Measurements from ENCODE around the gene TC2N. TPM values are rescaled to one million over a fixed set of nuclear protein-coding genes. Genes with fewer than 3 reads are reported as not detected.

TC2N gene
- total and polyA plus RNA-seq, 2 donors (not counting 1 experiment from before 2014, with no cell fraction given) = 3.7 to 10.4 TPM

DNA sequence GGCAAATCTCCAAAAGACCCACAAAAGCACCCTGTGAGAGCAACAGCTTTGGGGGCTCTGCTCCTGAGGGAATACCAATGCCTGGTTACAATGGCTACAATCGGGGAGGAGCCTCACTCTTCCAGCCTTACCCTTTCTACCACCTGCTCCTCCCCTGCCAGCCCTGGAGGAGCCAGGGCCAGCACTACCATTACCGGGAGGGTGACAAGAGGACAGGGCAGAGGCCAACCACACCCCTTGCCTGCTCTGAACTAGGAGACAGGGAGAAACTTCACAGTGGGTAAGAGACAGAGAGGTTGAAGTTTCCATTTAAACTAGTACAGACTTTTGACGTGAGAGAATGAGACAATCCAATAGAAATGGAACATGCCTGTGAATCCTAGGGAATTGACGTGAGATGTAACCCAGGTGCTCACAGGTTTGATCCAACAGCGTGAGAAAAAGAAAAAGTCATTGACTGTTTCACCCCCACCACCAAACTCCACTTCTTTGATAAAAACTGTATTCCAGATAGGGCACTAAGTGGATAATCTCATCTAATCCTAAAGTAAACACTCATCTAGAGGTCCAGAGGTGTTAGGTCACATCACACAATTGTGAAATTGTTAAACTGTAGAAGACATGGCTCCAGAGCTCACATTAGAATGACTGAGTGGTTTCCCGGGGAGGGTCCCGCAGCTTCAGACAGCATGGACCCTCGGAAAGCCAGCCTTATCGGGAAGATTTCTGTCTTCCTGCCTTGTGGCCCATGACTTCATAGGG, 8.4 kb upstream of the TC2N start:
- TF ChIP-seq EZH2 (IDR thresholded peaks at IDR 0.05; ENCODE audit: borderline replicate concordance, insufficient read depth, low read depth, low read length, poor library complexity, severe bottlenecking) = no peak
- TF ChIP-seq, protein P1, sequence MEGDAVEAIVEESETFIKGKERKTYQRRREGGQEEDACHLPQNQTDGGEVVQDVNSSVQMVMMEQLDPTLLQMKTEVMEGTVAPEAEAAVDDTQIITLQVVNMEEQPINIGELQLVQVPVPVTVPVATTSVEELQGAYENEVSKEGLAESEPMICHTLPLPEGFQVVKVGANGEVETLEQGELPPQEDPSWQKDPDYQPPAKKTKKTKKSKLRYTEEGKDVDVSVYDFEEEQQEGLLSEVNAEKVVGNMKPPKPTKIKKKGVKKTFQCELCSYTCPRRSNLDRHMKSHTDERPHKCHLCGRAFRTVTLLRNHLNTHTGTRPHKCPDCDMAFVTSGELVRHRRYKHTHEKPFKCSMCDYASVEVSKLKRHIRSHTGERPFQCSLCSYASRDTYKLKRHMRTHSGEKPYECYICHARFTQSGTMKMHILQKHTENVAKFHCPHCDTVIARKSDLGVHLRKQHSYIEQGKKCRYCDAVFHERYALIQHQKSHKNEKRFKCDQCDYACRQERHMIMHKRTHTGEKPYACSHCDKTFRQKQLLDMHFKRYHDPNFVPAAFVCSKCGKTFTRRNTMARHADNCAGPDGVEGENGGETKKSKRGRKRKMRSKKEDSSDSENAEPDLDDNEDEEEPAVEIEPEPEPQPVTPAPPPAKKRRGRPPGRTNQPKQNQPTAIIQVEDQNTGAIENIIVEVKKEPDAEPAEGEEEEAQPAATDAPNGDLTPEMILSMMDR (IDR thresholded peaks at IDR 0.05) = no peak
- intact Hi-C loops (cut with micrococcal nuclease) = no loop called here
- Histone ChIP-seq H3K27ac (ENCODE audit: low read length in 2 of 2) (no peak overlapping the region), H4K20me1 (ENCODE audit: control insufficient read depth, insufficient read depth, low read length, poor library complexity, severe bottlenecking) (no peaks in the 10 kb centered on the region), H3K4me2 (replicated peaks; ENCODE audit: low read depth, low read length, poor library complexity, severe bottlenecking) (no peak overlapping the region), H3K4me3 (ENCODE audit: control extremely low read depth in 1 of 5, extremely low read depth in 1 of 5, insufficient read depth in 1 of 5, low read depth in 2 of 5, low read length in 4 of 5) (no peak overlapping the region), H2AFZ (ENCODE audit: insufficient read depth, low read depth, low read length, poor library complexity, severe bottlenecking) (no peak overlapping the region), H3K36me3 (replicated peaks in 1 of 2; ENCODE audit: control extremely low read depth in 1 of 2, control insufficient read depth in 1 of 2, extremely low read depth in 1 of 2, insufficient read depth in 2 of 2, low read length in 1 of 2) (no peaks in the 10 kb centered on the region), H3K4me1 (ENCODE audit: control insufficient read depth in 2 of 2, insufficient read depth in 2 of 2, low read length in 2 of 2) (peaks cover 40 to 42% of the 10 kb centered on the region in 2 donors), H3K9ac (ENCODE audit: low read length) (no peak overlapping the region), H3K27me3 (replicated peaks in 1 of 4; ENCODE audit: control extremely low read depth in 1 of 4, control insufficient read depth in 3 of 4, insufficient read depth in 4 of 4, low read length in 3 of 4) (no peaks in the 10 kb centered on the region), H3K79me2 (ENCODE audit: control insufficient read depth, insufficient read depth, low read length) (no peaks in the 10 kb centered on the region), H3K9me3 (ENCODE audit: control extremely low read depth in 1 of 3, control insufficient read depth in 2 of 3, insufficient read depth in 1 of 3, low read length in 2 of 3) (no peaks in the 10 kb centered on the region)
- CTCF ChIA-PET = no interaction called here
- H3K4me3 Mint-ChIP-seq = no peak overlapping the region
- POLR2A ChIA-PET = no interaction called here
- ATAC-seq (ENCODE audit: low read depth) (no peak), DNase-seq (no peak)
- no peak overlapping the region for H3K27ac Mint-ChIP-seq
- no peaks in the 10 kb centered on the region for H3K27me3 Mint-ChIP-seq
- H3K9me3 Mint-ChIP-seq (ENCODE audit: insufficient read depth) = no peaks in the 10 kb centered on the region
- H3K4me1 Mint-ChIP-seq = peaks cover 48% of the 10 kb centered on the region
- 98% methylated on average over 7 of the region's 9 CpGs for WGBS (ENCODE audit: insufficient coverage)
